Fibroblast of lung (primary cell): ENCODE data around the gene DLG3. TPM values are rescaled to one million over a fixed set of nuclear protein-coding genes. Genes with fewer than 3 reads are reported as not detected.
A peak's percentile ranks its signal among the peaks of the same experiment; 100 is the strongest.
"Not testable (repeated sequence)": the region's sequence is repeated elsewhere in the genome, so short reads cannot be mapped to it uniquely, and the experiment has no call there.

Experiments used
- DNase-seq, 2 donors: peaks; one replicate each; pipeline versions ENCODE4 v3.0.0 to v3.0.0-alpha.2; 2010; ENCODE audit warnings: low read depth in 2 of 2
- H2AFZ ChIP-seq: 2 replicates; pipeline ENCODE4 v1.5.1; 2012; ENCODE audit warnings: low read length, control low read depth, inconsistent platforms
- H3K27ac ChIP-seq: 2 replicates; pipeline ENCODE4 v1.5.1; 2011; ENCODE audit warnings: low read length, control low read depth; ENCODE audit not compliant: insufficient read depth
- H3K27me3 ChIP-seq: 2 replicates; pipeline ENCODE4 v1.5.1; 2011; ENCODE audit warnings: mild to moderate bottlenecking, low read length; ENCODE audit not compliant: control insufficient read depth, insufficient read depth
- H3K36me3 ChIP-seq: 2 replicates; pipeline ENCODE4 v1.5.1; 2011; ENCODE audit warnings: low read length; ENCODE audit not compliant: control insufficient read depth, insufficient read depth
- H3K4me1 ChIP-seq: 2 replicates; pipeline ENCODE4 v1.5.1; 2011; ENCODE audit warnings: low read length; ENCODE audit not compliant: control insufficient read depth, insufficient read depth; ENCODE audit errors: extremely low read depth
- H3K4me2 ChIP-seq: 2 replicates; pipeline ENCODE4 v1.5.1; 2011; ENCODE audit warnings: low read length, control low read depth; ENCODE audit not compliant: insufficient read depth; ENCODE audit errors: extremely low read depth
- H3K4me3 ChIP-seq, 4 experiments: fragments of 200-600 bp in 1 of 4; sonication (generic) in 1 of 4; replicated peaks in 1 of 4; 2 replicates each; pipeline ENCODE4 v1.5.1; 2011 to 2016; ENCODE audit warnings: low read length in 4 of 4, low read depth in 3 of 4, mild to moderate bottlenecking in 3 of 4, control low read depth in 2 of 4, inconsistent platforms in 1 of 4, mixed read lengths in 1 of 4; ENCODE audit not compliant: insufficient read depth in 1 of 4; ENCODE audit errors: control extremely low read depth in 1 of 4
- H3K79me2 ChIP-seq: 2 replicates; pipeline ENCODE4 v1.5.1; 2012; ENCODE audit warnings: mild to moderate bottlenecking, low read length, inconsistent platforms; ENCODE audit not compliant: control insufficient read depth, insufficient read depth
- H3K9ac ChIP-seq: 2 replicates; pipeline ENCODE4 v1.5.1; 2011; ENCODE audit warnings: mild to moderate bottlenecking, low read length, control low read depth; ENCODE audit not compliant: insufficient read depth
- H3K9me3 ChIP-seq: 2 replicates; pipeline ENCODE4 v1.5.1; 2012; ENCODE audit warnings: low read depth, low read length; ENCODE audit not compliant: control insufficient read depth, insufficient read depth
- H4K20me1 ChIP-seq: 2 replicates; pipeline ENCODE4 v1.5.1; 2011; ENCODE audit warnings: low read length; ENCODE audit not compliant: control insufficient read depth, insufficient read depth; ENCODE audit errors: extremely low read depth
- CTCF ChIP-seq, 2 donors: IDR thresholded peaks in 1 of 2; conservative IDR thresholded peaks in 1 of 2; 1 replicate in 1 of 2; 2 replicates in 1 of 2; pipeline ENCODE4 v1.5.1; 2011 to 2012; ENCODE audit warnings: low read length in 2 of 2, control low read depth in 1 of 2, inconsistent platforms in 1 of 2, low read depth in 1 of 2, mild to moderate bottlenecking in 1 of 2
- EZH2 ChIP-seq: IDR thresholded peaks from 2 replicates; pipeline ENCODE4 v1.5.1; 2012; ENCODE audit warnings: low read length, control low read depth, mild to moderate bottlenecking; ENCODE audit errors: missing control alignments
- polyA minus RNA-seq: library from RNA; depleted of rRNA, polyadenylated mRNA; stranded (reverse); fragments of >200 nt; gene quantifications from 2 replicates; pipeline ENCODE4 v1.2.3, GENCODE V29; 2011; ENCODE audit warnings: low replicate concordance
- polyA plus RNA-seq, 2 donors: library from polyadenylated mRNA; depleted of rRNA in 1 of 2; stranded (reverse) in 1 of 2; unstranded in 1 of 2; fragments of >200 nt; gene quantifications; 2 replicates each; pipeline ENCODE4 v1.2.1, GENCODE V29; 2011 to 2012; ENCODE audit warnings: missing spikeins in 1 of 2
- total RNA-seq: library from RNA; depleted of rRNA; stranded (reverse); fragments of >200 nt; gene quantifications from 2 replicates; pipeline ENCODE4 v1.2.1, GENCODE V29; 2014

The DLG3 gene
- total RNA-seq (20.0 and 24.6 TPM in 2 replicates), polyA plus RNA-seq (20.6 and 21.0 TPM in 2 replicates), polyA minus RNA-seq (4.8 and 12.6 TPM in 2 replicates)
- 12.9 and 14.9 TPM in 2 replicates for polyA plus RNA-seq (2012)

- no peak within 1 kb of the TSS for H2AFZ ChIP-seq
- no peaks in the 10 kb centered on the region for H4K20me1 ChIP-seq
- peak; percentile 41 to 44 for DNase-seq
- H3K4me2 ChIP-seq, result peak within 1 kb of the TSS; percentile 35
- no peak within 1 kb of the TSS for H3K9ac ChIP-seq
- TF ChIP-seq CTCF (conservative IDR thresholded peaks at IDR 0.05 in 1 of 2, IDR thresholded peaks at IDR 0.05 in 1 of 2; ENCODE audit: low read depth in 1 of 2, low read length in 2 of 2) (no peak), EZH2 (no peak)
- H3K27ac ChIP-seq, result no peak within 1 kb of the TSS
- H3K9me3 ChIP-seq, result no peaks in the 10 kb centered on the region
- H3K4me1 ChIP-seq, result no peaks in the 10 kb centered on the region
- no peaks in the 10 kb centered on the region for H3K27me3 ChIP-seq
- peak within 1 kb of the TSS in 1 of 4 experiments; percentile 7 for H3K4me3 ChIP-seq
- H3K36me3 ChIP-seq, result no peaks in the 10 kb centered on the region
- H3K79me2 ChIP-seq, result no peaks in the 10 kb centered on the region
Measured at GRCh38 chrX:70444326-70444945, at the start of gene DLG3. TSS of gene DLG3 (plus strand) at chrX:70444835. CDS start at chrX:70445202, 367 bp downstream.

GRCh38 chrX:70398899-70399298, 45.7 kb upstream of the DLG3 start:
- Histone ChIP-seq H3K9me3 (no peaks in the 10 kb centered on the region), H3K79me2 (no peaks in the 10 kb centered on the region), H2AFZ (no peak overlapping the region), H3K4me1 (no peaks in the 10 kb centered on the region), H4K20me1 (no peaks in the 10 kb centered on the region), H3K9ac (no peak overlapping the region), H3K4me2 (no peak overlapping the region), H3K36me3 (no peaks in the 10 kb centered on the region), H3K4me3 (no peak overlapping the region), H3K27me3 (no peaks in the 10 kb centered on the region), H3K27ac (no peak overlapping the region)
- no peak for TF ChIP-seq EZH2
- no peak for TF ChIP-seq CTCF (conservative IDR thresholded peaks at IDR 0.05 in 1 of 2, IDR thresholded peaks at IDR 0.05 in 1 of 2; ENCODE audit: low read depth in 1 of 2, low read length in 2 of 2)
- DNase-seq, result peak; percentile 23 to 25

GRCh38 chrX:70400181-70400580, 44.5 kb upstream of the DLG3 start:
- H3K36me3 ChIP-seq, H3K4me2 ChIP-seq, DNase-seq, H3K9me3 ChIP-seq, H3K79me2 ChIP-seq, H3K9ac ChIP-seq, H3K27ac ChIP-seq, H3K27me3 ChIP-seq, H2AFZ ChIP-seq, H3K4me1 ChIP-seq, H4K20me1 ChIP-seq, H3K4me3 ChIP-seq: not testable (repeated sequence)
